ENCODE results near the gene TRIM9.

DNA sequence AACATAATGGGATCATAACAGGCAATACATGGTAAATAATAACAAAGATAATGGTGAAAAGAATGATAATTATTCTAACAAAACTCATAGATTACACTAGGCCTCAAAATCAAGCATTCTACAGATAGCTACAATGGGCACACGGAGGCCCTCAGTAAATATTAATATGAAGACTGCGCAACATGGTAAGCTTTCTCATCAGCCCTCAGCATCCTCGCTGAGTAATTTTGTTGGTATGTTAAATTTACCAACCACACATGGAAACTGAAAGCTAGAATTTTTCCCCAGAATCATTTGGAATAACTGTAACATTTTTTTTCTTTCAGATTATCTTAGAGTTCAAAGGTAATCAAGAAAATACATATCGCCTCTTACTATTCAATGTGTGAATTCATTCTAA lies 76.4 kb downstream of the TRIM9 start:
- TF ChIP-seq, protein P1, sequence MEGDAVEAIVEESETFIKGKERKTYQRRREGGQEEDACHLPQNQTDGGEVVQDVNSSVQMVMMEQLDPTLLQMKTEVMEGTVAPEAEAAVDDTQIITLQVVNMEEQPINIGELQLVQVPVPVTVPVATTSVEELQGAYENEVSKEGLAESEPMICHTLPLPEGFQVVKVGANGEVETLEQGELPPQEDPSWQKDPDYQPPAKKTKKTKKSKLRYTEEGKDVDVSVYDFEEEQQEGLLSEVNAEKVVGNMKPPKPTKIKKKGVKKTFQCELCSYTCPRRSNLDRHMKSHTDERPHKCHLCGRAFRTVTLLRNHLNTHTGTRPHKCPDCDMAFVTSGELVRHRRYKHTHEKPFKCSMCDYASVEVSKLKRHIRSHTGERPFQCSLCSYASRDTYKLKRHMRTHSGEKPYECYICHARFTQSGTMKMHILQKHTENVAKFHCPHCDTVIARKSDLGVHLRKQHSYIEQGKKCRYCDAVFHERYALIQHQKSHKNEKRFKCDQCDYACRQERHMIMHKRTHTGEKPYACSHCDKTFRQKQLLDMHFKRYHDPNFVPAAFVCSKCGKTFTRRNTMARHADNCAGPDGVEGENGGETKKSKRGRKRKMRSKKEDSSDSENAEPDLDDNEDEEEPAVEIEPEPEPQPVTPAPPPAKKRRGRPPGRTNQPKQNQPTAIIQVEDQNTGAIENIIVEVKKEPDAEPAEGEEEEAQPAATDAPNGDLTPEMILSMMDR (IDR thresholded peaks at IDR 0.05; ENCODE audit: low read length) = no peak
- no peak for TF ChIP-seq EZH2 (optimal IDR thresholded peaks at IDR 0.05; ENCODE audit: low read depth, low read length)
